Measurements from ENCODE around the gene AMER2.

GRCh38 chr13:25175431-25175830 lies 3.3 kb upstream of the AMER2 start:
- TF ChIP-seq, protein P1, sequence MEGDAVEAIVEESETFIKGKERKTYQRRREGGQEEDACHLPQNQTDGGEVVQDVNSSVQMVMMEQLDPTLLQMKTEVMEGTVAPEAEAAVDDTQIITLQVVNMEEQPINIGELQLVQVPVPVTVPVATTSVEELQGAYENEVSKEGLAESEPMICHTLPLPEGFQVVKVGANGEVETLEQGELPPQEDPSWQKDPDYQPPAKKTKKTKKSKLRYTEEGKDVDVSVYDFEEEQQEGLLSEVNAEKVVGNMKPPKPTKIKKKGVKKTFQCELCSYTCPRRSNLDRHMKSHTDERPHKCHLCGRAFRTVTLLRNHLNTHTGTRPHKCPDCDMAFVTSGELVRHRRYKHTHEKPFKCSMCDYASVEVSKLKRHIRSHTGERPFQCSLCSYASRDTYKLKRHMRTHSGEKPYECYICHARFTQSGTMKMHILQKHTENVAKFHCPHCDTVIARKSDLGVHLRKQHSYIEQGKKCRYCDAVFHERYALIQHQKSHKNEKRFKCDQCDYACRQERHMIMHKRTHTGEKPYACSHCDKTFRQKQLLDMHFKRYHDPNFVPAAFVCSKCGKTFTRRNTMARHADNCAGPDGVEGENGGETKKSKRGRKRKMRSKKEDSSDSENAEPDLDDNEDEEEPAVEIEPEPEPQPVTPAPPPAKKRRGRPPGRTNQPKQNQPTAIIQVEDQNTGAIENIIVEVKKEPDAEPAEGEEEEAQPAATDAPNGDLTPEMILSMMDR (conservative IDR thresholded peaks at IDR 0.05; ENCODE audit: low read depth in 2 of 2) = no peak
- no peak for TF ChIP-seq EZH2 (IDR thresholded peaks at IDR 0.05; ENCODE audit: low read depth, unreplicated experiment)
- TF ChIP-seq EZH2phosphoT487 (IDR thresholded peaks at IDR 0.05; ENCODE audit: unreplicated experiment) = no peak

Data from GM23338 (cell line).